ENCODE results near the gene ASB18. TPM values are rescaled to one million over a fixed set of nuclear protein-coding genes. Genes with fewer than 3 reads are reported as not detected.

The ASB18 gene
- total RNA-seq, 3 donors from 2014 or later (not counting 1 experiment from before 2014, with no cell fraction given) = not detected

DNA sequence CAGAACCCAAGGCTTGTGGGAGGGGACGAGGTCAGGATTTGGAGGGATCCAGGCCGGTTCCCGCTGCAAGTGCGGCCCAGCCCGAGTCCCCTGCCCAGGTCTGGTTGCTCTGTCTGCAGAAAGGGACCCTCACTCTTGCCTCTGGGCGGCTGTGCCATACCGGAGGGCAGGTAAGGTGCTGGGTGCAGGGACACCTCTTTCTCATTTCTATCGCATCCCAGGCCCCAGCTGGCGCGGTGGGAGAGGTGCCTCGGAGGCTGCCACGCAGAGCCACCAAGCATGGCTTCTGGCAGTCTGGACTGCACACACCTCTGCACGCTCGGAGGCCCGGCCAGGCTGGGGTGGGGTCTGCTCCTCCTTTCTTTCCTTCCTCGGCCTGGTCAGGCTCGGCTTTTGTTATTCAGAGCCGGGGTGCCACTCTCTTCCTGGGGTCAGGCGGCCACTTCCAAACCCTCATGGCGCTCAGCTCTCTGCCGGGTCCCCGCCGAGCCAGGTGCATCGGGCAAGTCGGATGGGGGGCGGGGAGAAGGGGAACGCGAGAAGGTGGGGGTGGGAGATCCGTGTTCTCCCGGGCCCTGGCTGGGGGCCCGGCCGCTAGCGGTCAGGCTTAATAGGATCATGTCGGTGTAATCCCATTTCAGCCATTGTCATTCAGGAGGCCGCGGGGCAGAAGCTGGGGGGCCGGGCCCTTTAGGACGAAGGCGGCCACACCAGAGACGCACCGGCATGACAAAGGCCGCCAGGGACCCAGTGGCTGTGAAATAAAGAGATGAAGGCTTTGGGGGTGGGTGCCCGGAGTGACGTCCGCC, 105.0 kb downstream of the ASB18 start:
- Mint-ChIP-seq H3K27ac (no peak overlapping the region), H3K36me3 (no peaks in the 10 kb centered on the region), H3K4me3 (no peak overlapping the region), H3K9me3 (no peaks in the 10 kb centered on the region), H3K27me3 (ENCODE audit: low read depth in 2 of 2) (peaks cover 52 to 61% of the 10 kb centered on the region in 2 donors), H3K4me1 (no peaks in the 10 kb centered on the region)
- 13% methylated on average over 45 of the region's 45 CpGs for WGBS (ENCODE audit: insufficient coverage)
- Histone ChIP-seq H3K4me3 (ENCODE audit: low read length) (no peak overlapping the region), H3K4me1 (ENCODE audit: control insufficient read depth, insufficient read depth, low read length) (no peaks in the 10 kb centered on the region), H3K9me3 (ENCODE audit: control insufficient read depth, insufficient read depth, low read length) (no peaks in the 10 kb centered on the region), H3K27me3 (ENCODE audit: control insufficient read depth, insufficient read depth, low read length) (peaks cover 23% of the 10 kb centered on the region), H3K27ac (ENCODE audit: low read length) (no peak overlapping the region), H3K36me3 (ENCODE audit: control insufficient read depth, insufficient read depth, low read length) (no peaks in the 10 kb centered on the region)
- TF ChIP-seq, protein P1, sequence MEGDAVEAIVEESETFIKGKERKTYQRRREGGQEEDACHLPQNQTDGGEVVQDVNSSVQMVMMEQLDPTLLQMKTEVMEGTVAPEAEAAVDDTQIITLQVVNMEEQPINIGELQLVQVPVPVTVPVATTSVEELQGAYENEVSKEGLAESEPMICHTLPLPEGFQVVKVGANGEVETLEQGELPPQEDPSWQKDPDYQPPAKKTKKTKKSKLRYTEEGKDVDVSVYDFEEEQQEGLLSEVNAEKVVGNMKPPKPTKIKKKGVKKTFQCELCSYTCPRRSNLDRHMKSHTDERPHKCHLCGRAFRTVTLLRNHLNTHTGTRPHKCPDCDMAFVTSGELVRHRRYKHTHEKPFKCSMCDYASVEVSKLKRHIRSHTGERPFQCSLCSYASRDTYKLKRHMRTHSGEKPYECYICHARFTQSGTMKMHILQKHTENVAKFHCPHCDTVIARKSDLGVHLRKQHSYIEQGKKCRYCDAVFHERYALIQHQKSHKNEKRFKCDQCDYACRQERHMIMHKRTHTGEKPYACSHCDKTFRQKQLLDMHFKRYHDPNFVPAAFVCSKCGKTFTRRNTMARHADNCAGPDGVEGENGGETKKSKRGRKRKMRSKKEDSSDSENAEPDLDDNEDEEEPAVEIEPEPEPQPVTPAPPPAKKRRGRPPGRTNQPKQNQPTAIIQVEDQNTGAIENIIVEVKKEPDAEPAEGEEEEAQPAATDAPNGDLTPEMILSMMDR (IDR thresholded peaks at IDR 0.05) = no peak
- no peak for ATAC-seq
- DNase-seq = no peak
- intact Hi-C loops (cut with micrococcal nuclease) = no loop called here

DNA sequence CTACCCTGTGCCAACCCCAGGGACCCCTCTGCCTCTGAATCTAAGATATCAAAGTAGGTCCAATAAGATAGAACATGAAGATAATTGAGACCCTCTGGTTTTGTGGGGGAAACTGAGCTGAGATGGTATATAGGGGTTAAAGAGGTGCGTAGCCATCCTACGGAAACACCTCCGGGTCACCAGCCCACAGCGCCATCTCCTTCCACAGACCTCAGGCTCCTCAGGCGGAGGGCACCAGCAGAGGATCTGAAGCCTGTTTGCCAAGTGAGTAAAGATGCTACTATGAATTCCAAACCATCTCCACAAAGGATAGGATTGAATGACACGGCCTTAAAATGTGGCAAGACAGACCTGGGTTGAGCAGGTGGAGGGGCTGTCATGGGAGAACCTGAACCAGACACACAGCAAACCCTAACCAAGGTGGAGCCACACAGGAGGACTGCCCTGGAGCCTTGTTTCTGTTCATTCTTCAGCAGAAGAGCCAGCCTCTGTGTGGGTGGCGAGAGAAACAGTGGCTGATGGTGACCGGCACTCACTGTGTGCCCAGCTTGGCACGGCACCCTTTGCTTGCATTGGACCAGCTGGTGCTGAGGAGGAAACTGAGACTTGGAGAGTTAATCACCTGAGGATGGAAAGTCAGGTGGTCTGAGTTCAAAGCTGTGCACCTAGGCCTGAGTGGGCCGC, 106.2 kb downstream of the ASB18 start:
- Histone ChIP-seq H3K27ac (ENCODE audit: low read length) (no peak overlapping the region), H3K36me3 (ENCODE audit: control insufficient read depth, insufficient read depth, low read length) (no peaks in the 10 kb centered on the region), H3K27me3 (ENCODE audit: control insufficient read depth, insufficient read depth, low read length) (peaks cover 20% of the 10 kb centered on the region), H3K9me3 (ENCODE audit: control insufficient read depth, insufficient read depth, low read length) (no peaks in the 10 kb centered on the region), H3K4me1 (ENCODE audit: control insufficient read depth, insufficient read depth, low read length) (no peaks in the 10 kb centered on the region), H3K4me3 (ENCODE audit: low read length) (no peak overlapping the region)
- no peaks in the 10 kb centered on the region for H3K36me3 Mint-ChIP-seq
- DNase-seq (no peak), ATAC-seq (no peak)
- H3K9me3 Mint-ChIP-seq = peaks cover 2 to 3% of the 10 kb centered on the region in 2 donors
- no peak overlapping the region for H3K4me3 Mint-ChIP-seq
- H3K27ac Mint-ChIP-seq = no peak overlapping the region
- H3K27me3 Mint-ChIP-seq (ENCODE audit: low read depth in 2 of 2) = peaks cover 52 to 61% of the 10 kb centered on the region in 2 donors
- intact Hi-C loops (cut with micrococcal nuclease) = no loop called here
- WGBS (ENCODE audit: insufficient coverage) = 87% methylated on average over 10 of the region's 10 CpGs
- no peaks in the 10 kb centered on the region for H3K4me1 Mint-ChIP-seq
- TF ChIP-seq, protein P1 (IDR thresholded peaks at IDR 0.05) = no peak

GRCh38 chr2:236157366-236157765, 106.8 kb downstream of the ASB18 start:
- Histone ChIP-seq H3K36me3 (ENCODE audit: control insufficient read depth, insufficient read depth, low read length) (no peaks in the 10 kb centered on the region), H3K9me3 (ENCODE audit: control insufficient read depth, insufficient read depth, low read length) (peaks cover 3% of the 10 kb centered on the region), H3K27ac (ENCODE audit: low read length) (no peak overlapping the region), H3K4me1 (ENCODE audit: control insufficient read depth, insufficient read depth, low read length) (no peaks in the 10 kb centered on the region), H3K27me3 (ENCODE audit: control insufficient read depth, insufficient read depth, low read length) (peaks cover 18% of the 10 kb centered on the region), H3K4me3 (ENCODE audit: low read length) (no peak overlapping the region)
- DNase-seq (no peak), ATAC-seq (no peak)
- Mint-ChIP-seq H3K27me3 (ENCODE audit: low read depth in 2 of 2) (peaks cover 50 to 57% of the 10 kb centered on the region in 2 donors), H3K4me3 (no peak overlapping the region), H3K4me1 (no peaks in the 10 kb centered on the region), H3K9me3 (peaks cover 2 to 5% of the 10 kb centered on the region in 2 donors), H3K36me3 (no peaks in the 10 kb centered on the region), H3K27ac (no peak overlapping the region)
- TF ChIP-seq, protein P1 (IDR thresholded peaks at IDR 0.05) = no peak
- WGBS (ENCODE audit: insufficient coverage) = 84% methylated on average over 6 of the region's 6 CpGs
- intact Hi-C loops (cut with micrococcal nuclease) = no loop called here
